WERI-Rb-1 (cell line): ENCODE data around the gene CDH19.

Experiments used
- DNase-seq: peaks from one replicate; pipeline ENCODE4 v3.0.0-alpha.2; 2020
- H3K27ac ChIP-seq: fragments of 250-450 bp; sonication (Bioruptor Pico); 2 replicates; pipeline ENCODE4 v1.5.1; 2020; ENCODE audit warnings: mild to moderate bottlenecking, moderate library complexity
- H3K27me3 ChIP-seq: fragments of 250-450 bp; sonication (Bioruptor Pico); 2 replicates; pipeline ENCODE4 v1.5.1; 2021; ENCODE audit warnings: mild to moderate bottlenecking, low read depth, moderate library complexity; ENCODE audit not compliant: insufficient read depth, severe bottlenecking
- H3K36me3 ChIP-seq: fragments of 250-450 bp; sonication (Bioruptor Pico); 2 replicates; pipeline ENCODE4 v1.5.1; 2020; ENCODE audit warnings: mild to moderate bottlenecking, moderate library complexity
- H3K4me3 ChIP-seq: 2 replicates; pipeline ENCODE4 v1.5.1; 2011; ENCODE audit warnings: low read depth, mild to moderate bottlenecking, control low read depth, low read length
- H3K9me3 ChIP-seq: fragments of 250-450 bp; sonication (Bioruptor Pico); 2 replicates; pipeline ENCODE4 v1.5.1; 2021; ENCODE audit warnings: mild to moderate bottlenecking, moderate library complexity; ENCODE audit not compliant: severe bottlenecking
- TF ChIP-seq, protein P1 (sequence below): IDR thresholded peaks from 2 replicates; pipeline ENCODE4 v1.5.1; 2011; ENCODE audit warnings: low read depth, mild to moderate bottlenecking, control low read depth, inconsistent platforms, low read length

Gene CDH19

DNA sequence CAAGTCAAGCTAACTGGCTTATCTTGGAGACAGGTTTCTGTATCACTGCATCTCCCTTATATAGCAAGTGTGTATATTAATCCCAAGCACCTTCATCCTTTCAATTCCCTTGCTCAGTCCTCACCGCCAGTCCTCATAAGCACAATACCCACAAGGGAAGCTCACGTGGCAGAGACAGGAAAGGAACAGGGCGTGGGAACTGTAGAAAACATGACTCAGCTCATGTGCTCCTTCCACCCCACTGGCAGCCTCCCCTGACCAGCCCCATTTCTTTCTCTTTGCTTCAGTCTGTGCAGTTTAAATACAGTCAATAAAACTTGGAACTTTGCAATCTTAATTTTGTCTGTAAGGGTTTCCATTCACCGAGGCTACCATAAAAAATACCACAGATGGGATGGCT, 36.5 kb upstream of the CDH19 start:
- no peaks in the 10 kb centered on the region for H3K27me3 ChIP-seq
- no peak for DNase-seq

DNA sequence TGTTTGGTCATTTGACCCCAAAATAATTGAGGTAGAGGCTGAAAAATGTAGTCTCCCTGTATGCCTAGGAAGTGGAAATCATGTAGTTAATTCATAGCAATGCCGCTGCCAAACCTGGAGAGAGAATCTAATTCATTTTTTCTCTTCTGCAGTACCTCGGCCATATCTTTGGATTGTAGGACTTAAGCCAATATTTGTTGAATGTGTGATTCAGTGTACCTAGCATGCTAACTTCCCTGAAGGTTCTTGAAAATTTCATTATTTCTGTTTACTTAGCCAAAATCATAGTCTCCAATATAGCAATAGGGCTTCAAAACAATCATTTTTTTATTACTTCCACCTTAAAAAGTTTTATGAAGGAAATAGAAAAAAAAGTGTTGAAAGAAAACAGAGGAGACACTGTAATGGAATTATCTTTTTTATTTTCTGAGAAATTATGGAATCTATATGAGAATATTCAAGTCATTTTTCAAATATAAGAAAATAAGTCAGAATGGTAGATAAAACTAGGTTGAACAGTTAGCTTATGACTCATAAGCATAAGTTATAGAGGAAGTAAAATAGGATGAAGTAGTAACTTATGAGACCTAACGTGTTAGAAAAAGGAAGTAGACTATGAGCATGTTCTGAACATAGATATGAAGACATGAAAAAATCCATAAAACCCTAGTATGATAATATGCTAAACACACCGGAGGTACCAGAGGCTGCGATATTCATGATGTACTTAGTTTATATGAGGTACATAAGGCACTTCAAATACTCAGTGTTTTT, 35.2 kb upstream of the CDH19 start:
- H3K27ac ChIP-seq, result no peak overlapping the region
- H3K36me3 ChIP-seq, result no peaks in the 10 kb centered on the region
- no peak for DNase-seq
- TF ChIP-seq, protein P1, sequence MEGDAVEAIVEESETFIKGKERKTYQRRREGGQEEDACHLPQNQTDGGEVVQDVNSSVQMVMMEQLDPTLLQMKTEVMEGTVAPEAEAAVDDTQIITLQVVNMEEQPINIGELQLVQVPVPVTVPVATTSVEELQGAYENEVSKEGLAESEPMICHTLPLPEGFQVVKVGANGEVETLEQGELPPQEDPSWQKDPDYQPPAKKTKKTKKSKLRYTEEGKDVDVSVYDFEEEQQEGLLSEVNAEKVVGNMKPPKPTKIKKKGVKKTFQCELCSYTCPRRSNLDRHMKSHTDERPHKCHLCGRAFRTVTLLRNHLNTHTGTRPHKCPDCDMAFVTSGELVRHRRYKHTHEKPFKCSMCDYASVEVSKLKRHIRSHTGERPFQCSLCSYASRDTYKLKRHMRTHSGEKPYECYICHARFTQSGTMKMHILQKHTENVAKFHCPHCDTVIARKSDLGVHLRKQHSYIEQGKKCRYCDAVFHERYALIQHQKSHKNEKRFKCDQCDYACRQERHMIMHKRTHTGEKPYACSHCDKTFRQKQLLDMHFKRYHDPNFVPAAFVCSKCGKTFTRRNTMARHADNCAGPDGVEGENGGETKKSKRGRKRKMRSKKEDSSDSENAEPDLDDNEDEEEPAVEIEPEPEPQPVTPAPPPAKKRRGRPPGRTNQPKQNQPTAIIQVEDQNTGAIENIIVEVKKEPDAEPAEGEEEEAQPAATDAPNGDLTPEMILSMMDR, result no peak
- no peaks in the 10 kb centered on the region for H3K9me3 ChIP-seq
- no peak overlapping the region for H3K4me3 ChIP-seq
- no peaks in the 10 kb centered on the region for H3K27me3 ChIP-seq

More for the DNA sequence above, 36.5 kb upstream of the CDH19 start:
- H3K4me3 ChIP-seq, result no peak overlapping the region
- H3K27ac ChIP-seq, result no peak overlapping the region
- TF ChIP-seq, protein P1, result no peak
- no peaks in the 10 kb centered on the region for H3K9me3 ChIP-seq
- no peaks in the 10 kb centered on the region for H3K36me3 ChIP-seq

DNA sequence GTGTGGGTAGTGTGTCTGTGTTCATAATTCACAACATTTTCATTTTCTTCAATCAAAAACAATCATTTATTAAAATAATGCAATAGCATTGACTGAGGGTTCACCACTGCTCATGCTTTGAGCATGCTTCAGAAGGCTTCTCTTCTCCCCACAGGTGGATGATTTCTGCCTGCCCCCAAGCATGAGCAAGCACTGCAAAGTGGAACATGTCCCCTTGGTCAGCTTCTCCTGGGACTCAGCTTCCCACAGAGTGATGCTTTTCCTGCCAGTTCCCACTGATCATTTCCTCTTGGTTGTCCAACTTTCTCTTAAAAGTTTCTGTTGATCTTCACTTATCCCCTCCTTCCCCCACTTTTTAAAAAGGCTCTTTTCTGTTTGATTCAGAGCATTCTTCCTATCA, 31.5 kb upstream of the CDH19 start:
- TF ChIP-seq, protein P1, result no peak

DNA sequence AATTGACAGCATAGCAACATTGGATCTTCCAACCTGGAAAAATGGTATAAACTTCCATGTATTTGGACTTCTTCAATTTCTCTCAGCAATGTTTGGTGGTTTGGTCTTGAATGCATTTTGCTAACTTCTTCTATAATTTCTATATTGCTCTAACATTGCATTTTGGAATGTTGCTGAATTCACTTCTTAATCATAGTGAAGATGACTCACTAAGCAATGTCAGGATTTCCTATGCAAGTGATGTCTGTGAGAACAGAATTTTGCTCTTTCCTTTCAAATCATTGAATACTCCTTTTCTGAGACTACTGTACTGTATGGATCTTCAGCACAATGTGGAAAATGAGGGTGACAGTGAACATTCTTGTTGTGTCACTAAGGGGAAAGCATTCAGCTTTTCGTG, 28.9 kb upstream of the CDH19 start:
- no peak for DNase-seq
- Histone ChIP-seq H3K9me3 (no peaks in the 10 kb centered on the region), H3K27ac (no peak overlapping the region), H3K4me3 (no peak overlapping the region), H3K27me3 (no peaks in the 10 kb centered on the region), H3K36me3 (no peaks in the 10 kb centered on the region)
- TF ChIP-seq, protein P1, result no peak

More for the DNA sequence above, 31.5 kb upstream of the CDH19 start:
- H3K36me3 ChIP-seq, result no peaks in the 10 kb centered on the region
- no peak overlapping the region for H3K27ac ChIP-seq
- no peaks in the 10 kb centered on the region for H3K9me3 ChIP-seq
- H3K4me3 ChIP-seq, result no peak overlapping the region
- H3K27me3 ChIP-seq, result no peaks in the 10 kb centered on the region
- no peak for DNase-seq

DNA sequence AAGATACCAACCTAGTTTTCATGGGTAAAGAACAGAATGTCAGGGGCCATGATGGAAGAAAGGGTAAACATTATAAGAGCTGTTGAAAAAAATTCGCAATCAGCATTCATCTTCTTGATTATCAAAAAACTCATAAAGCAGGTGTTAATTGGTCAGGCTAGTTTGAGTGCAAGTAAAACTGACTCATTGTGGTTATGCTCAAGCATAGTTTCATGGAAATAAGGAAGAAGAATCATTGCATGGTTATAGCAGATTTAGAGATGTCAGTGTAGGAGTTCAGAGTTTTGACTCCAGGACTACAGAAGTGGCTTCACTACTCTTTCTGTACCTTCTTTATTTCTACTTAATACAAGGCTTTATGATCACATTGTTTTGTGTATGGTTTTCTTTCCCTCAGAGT, 26.9 kb upstream of the CDH19 start:
- Histone ChIP-seq H3K9me3 (no peaks in the 10 kb centered on the region), H3K27ac (no peak overlapping the region), H3K27me3 (no peaks in the 10 kb centered on the region), H3K36me3 (no peaks in the 10 kb centered on the region), H3K4me3 (no peak overlapping the region)
- TF ChIP-seq, protein P1, result no peak
- DNase-seq, result no peak

DNA sequence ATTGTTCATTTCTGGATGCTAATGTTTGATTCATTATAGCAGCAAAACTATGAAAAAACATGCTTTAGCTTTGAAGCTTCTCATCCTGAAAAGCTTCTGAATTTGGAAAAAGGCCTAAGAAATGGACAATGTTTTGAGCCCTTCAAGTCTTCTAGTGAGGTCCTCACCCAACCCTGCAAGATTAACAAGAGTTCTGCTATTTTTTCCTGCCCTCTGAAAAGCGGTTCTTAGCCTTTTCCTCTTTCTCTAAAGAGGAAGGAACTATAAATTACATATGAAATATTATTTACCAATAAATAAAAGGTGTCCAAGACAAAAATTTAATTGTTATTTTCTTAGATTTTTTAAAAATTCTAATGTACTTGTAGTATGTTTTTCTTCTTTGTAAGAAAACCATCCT, 19.9 kb upstream of the CDH19 start:
- no peak overlapping the region for H3K4me3 ChIP-seq
- H3K9me3 ChIP-seq, result no peaks in the 10 kb centered on the region
- TF ChIP-seq, protein P1, result no peak
- H3K36me3 ChIP-seq, result no peaks in the 10 kb centered on the region
- no peak for DNase-seq
- no peaks in the 10 kb centered on the region for H3K27me3 ChIP-seq
- no peak overlapping the region for H3K27ac ChIP-seq
